HTR-8/SVneo (cell line): ENCODE results near the gene MYRIP.

ENCODE experiments used
- DNase-seq: peaks from one replicate; pipeline ENCODE4 v3.0.0; 2011; ENCODE audit warnings: low spot score, mixed read lengths; ENCODE audit not compliant: insufficient read length
- FAIRE-seq: peaks from 2 replicates; lab custom pipeline; 2011; peaks lifted over from hg19 to GRCh38; lab: Jason Lieb, UNC

Gene MYRIP

GRCh38 chr3:40207796-40208195 lies 398.4 kb downstream of the MYRIP start:
- no peak for DNase-seq
- FAIRE-seq: no peak

GRCh38 chr3:40208251-40208650 lies 398.8 kb downstream of the MYRIP start:
- no peak for FAIRE-seq
- no peak for DNase-seq

- FAIRE-seq: no peak
Observed at GRCh38 chr3:40211579-40211978, 402.2 kb downstream of the MYRIP start.

GRCh38 chr3:40213556-40213955 lies 404.1 kb downstream of the MYRIP start:
- FAIRE-seq: no peak

More at GRCh38 chr3:40211579-40211978, 402.2 kb downstream of the MYRIP start:
- DNase-seq: no peak

GRCh38 chr3:40215015-40215414 lies 405.6 kb downstream of the MYRIP start:
- no peak for DNase-seq
- no peak for FAIRE-seq

More at GRCh38 chr3:40213556-40213955, 404.1 kb downstream of the MYRIP start:
- DNase-seq: no peak

- FAIRE-seq (no peak), DNase-seq (no peak)
Observed at GRCh38 chr3:40216471-40216870, 407.1 kb downstream of the MYRIP start.

GRCh38 chr3:40223856-40224255 lies 414.4 kb downstream of the MYRIP start:
- DNase-seq (no peak), FAIRE-seq (no peak)

- DNase-seq (no peak), FAIRE-seq (no peak)
Observed at GRCh38 chr3:40224796-40225515, 415.5 kb downstream of the MYRIP start.

- DNase-seq (no peak), FAIRE-seq (no peak)
Observed at GRCh38 chr3:40226636-40227035, 417.2 kb downstream of the MYRIP start.

- no peak for FAIRE-seq
- DNase-seq: no peak
Observed at GRCh38 chr3:40228792-40229350, 419.5 kb downstream of the MYRIP start.

- no peak for FAIRE-seq
- no peak for DNase-seq
Observed at GRCh38 chr3:40229386-40229785, 420.0 kb downstream of the MYRIP start.

GRCh38 chr3:40229963-40230362 lies 420.6 kb downstream of the MYRIP start:
- FAIRE-seq (no peak), DNase-seq (no peak)

GRCh38 chr3:40230382-40230781 lies 421.0 kb downstream of the MYRIP start:
- FAIRE-seq (no peak), DNase-seq (no peak)

- DNase-seq (no peak), FAIRE-seq (no peak)
Observed at GRCh38 chr3:40232626-40233025, 423.2 kb downstream of the MYRIP start.

GRCh38 chr3:40237159-40237558 lies 427.8 kb downstream of the MYRIP start:
- FAIRE-seq (no peak), DNase-seq (no peak)

GRCh38 chr3:40237889-40238571 lies 428.6 kb downstream of the MYRIP start:
- FAIRE-seq (no peak), DNase-seq (no peak)

GRCh38 chr3:40240921-40241320 lies 431.5 kb downstream of the MYRIP start:
- DNase-seq: no peak

GRCh38 chr3:40242216-40242615 lies 432.8 kb downstream of the MYRIP start:
- FAIRE-seq: no peak
- DNase-seq: no peak

More at GRCh38 chr3:40240921-40241320, 431.5 kb downstream of the MYRIP start:
- no peak for FAIRE-seq

GRCh38 chr3:40242638-40243037 lies 433.2 kb downstream of the MYRIP start:
- FAIRE-seq (no peak), DNase-seq (no peak)

- FAIRE-seq (no peak), DNase-seq (no peak)
Observed at GRCh38 chr3:40243056-40243455, 433.6 kb downstream of the MYRIP start.

- no peak for FAIRE-seq
- no peak for DNase-seq
Observed at GRCh38 chr3:40247714-40248454, 438.5 kb downstream of the MYRIP start.
